Calu3 (cell line): Measurements from ENCODE around the gene ARAF. TPM values are rescaled to one million over a fixed set of nuclear protein-coding genes. Genes with fewer than 3 reads are reported as not detected.

Experiments
- BruUV-seq: library from RNA; stranded (reverse); fragments of 400-500 nt; replicated peaks from 2 replicates; lab custom pipeline; 2021; lab: Mats Ljungman, UMichigan
- CTCF ChIA-PET: fragments of 300-600 bp; sonication (Branson Sonifier 250); formaldehyde crosslinking; loops from one replicate; lab custom pipeline; 2022; ENCODE audit warnings: antibody characterized with exemption; lab: Charles Lee
- DNase-seq: peaks from one replicate; pipeline ENCODE4 v3.0.0; 2022
- H3K27ac Mint-ChIP-seq: one replicate; pipeline ENCODE4 v1.8.0; 2022; ENCODE audit warnings: mixed read lengths; ENCODE audit not compliant: unreplicated experiment
- H3K27me3 Mint-ChIP-seq: one replicate; pipeline ENCODE4 v1.8.0; 2022; ENCODE audit warnings: mixed read lengths; ENCODE audit not compliant: unreplicated experiment
- H3K36me3 Mint-ChIP-seq: one replicate; pipeline ENCODE4 v1.8.0; 2022; ENCODE audit warnings: mild to moderate bottlenecking, moderate library complexity, mixed read lengths; ENCODE audit not compliant: insufficient read depth, unreplicated experiment
- H3K4me1 Mint-ChIP-seq: one replicate; pipeline ENCODE4 v1.8.0; 2022; ENCODE audit warnings: mild to moderate bottlenecking, low read depth, mixed read lengths; ENCODE audit not compliant: unreplicated experiment
- H3K4me3 Mint-ChIP-seq: one replicate; pipeline ENCODE4 v1.8.0; 2022; ENCODE audit warnings: mild to moderate bottlenecking, low read depth, moderate library complexity, mixed read lengths; ENCODE audit not compliant: unreplicated experiment
- H3K9me3 Mint-ChIP-seq: one replicate; pipeline ENCODE4 v1.8.0; 2022; ENCODE audit warnings: low read depth, mixed read lengths; ENCODE audit not compliant: unreplicated experiment
- CTCF ChIP-seq: fragments of 200-600 bp; IDR thresholded peaks from one replicate; pipeline ENCODE4 v1.8.0; 2022; ENCODE audit warnings: antibody characterized with exemption; ENCODE audit not compliant: unreplicated experiment
- intact Hi-C: fragments of 100-400 bp; cut with micrococcal nuclease; formaldehyde crosslinking; loops from one replicate; pipeline ENCODE4 v1.10.0; 2022; ENCODE audit not compliant: unreplicated experiment
- total RNA-seq: library from RNA; stranded (reverse); gene quantifications from 2 replicates; pipeline ENCODE4 v1.2.3, GENCODE V29; 2022

The ARAF gene
- total RNA-seq, 1 experiment from 2014 or later, result 79.2 TPM

- H3K9me3 Mint-ChIP-seq, result no peaks in the 10 kb centered on the region
- H3K27ac Mint-ChIP-seq, result no peak overlapping the region
- peaks cover 30% of the 10 kb centered on the region for H3K4me1 Mint-ChIP-seq
- H3K4me3 Mint-ChIP-seq, result no peak overlapping the region
- no peaks in the 10 kb centered on the region for H3K27me3 Mint-ChIP-seq
- BruUV-seq, result no TSS peak
- no peak for TF ChIP-seq CTCF
- H3K36me3 Mint-ChIP-seq, result peaks cover 37% of the 10 kb centered on the region
- intact Hi-C loops, result no loop called here
- DNase-seq, result no peak
- CTCF ChIA-PET, result no interaction called here
Observed at GRCh38 chrX:47574547-47575301, 13.7 kb downstream of the ARAF start.

- Mint-ChIP-seq H3K27me3 (no peaks in the 10 kb centered on the region), H3K9me3 (no peaks in the 10 kb centered on the region), H3K4me3 (no peak overlapping the region), H3K4me1 (peaks cover 30% of the 10 kb centered on the region), H3K27ac (no peak overlapping the region), H3K36me3 (peaks cover 25% of the 10 kb centered on the region)
- intact Hi-C loops, result no loop called here
- BruUV-seq, result no TSS peak
- TF ChIP-seq CTCF, result no peak
- CTCF ChIA-PET, result no interaction called here
- no peak for DNase-seq
Observed at GRCh38 chrX:47576021-47576898, 15.3 kb downstream of the ARAF start.

GRCh38 chrX:47577424-47577823 is 16.4 kb downstream of the ARAF start:
- no TSS peak for BruUV-seq
- Mint-ChIP-seq H3K9me3 (no peaks in the 10 kb centered on the region), H3K36me3 (peaks cover 27% of the 10 kb centered on the region), H3K27ac (no peak overlapping the region), H3K4me1 (peaks cover 39% of the 10 kb centered on the region), H3K27me3 (no peaks in the 10 kb centered on the region), H3K4me3 (no peak overlapping the region)
- no peak for TF ChIP-seq CTCF
- intact Hi-C loops, result no loop called here
- no peak for DNase-seq
- CTCF ChIA-PET, result no interaction called here

GRCh38 chrX:47577901-47578300 is 16.9 kb downstream of the ARAF start:
- Mint-ChIP-seq H3K27ac (no peak overlapping the region), H3K9me3 (no peaks in the 10 kb centered on the region), H3K36me3 (peaks cover 25% of the 10 kb centered on the region), H3K27me3 (no peaks in the 10 kb centered on the region), H3K4me1 (peaks cover 37% of the 10 kb centered on the region), H3K4me3 (no peak overlapping the region)
- no TSS peak for BruUV-seq
- intact Hi-C loops, result no loop called here
- TF ChIP-seq CTCF, result no peak
- CTCF ChIA-PET, result no interaction called here
- no peak for DNase-seq
